WTC11 (cell line): ENCODE data around the gene NRBF2. TPM values are rescaled to one million over a fixed set of nuclear protein-coding genes. Genes with fewer than 3 reads are reported as not detected.
"Not testable (repeated sequence)": the region's sequence is repeated elsewhere in the genome, so short reads cannot be mapped to it uniquely, and the experiment has no call there.

Experiments used
- ATAC-seq: fragments of 200-7000 bp; cut with Tn5 transposase; 2 replicates; pipeline ENCODE4 v1.10.0; 2021; ENCODE audit warnings: mild to moderate bottlenecking, moderate library complexity
- CTCF ChIA-PET: fragments of 300-600 bp; sonication (Branson Sonifier 250); formaldehyde crosslinking; loops from one replicate; lab custom pipeline; 2021; ENCODE audit warnings: antibody characterized with exemption; lab: Charles Lee
- POLR2A ChIA-PET: fragments of 350-600 bp; sonication (Branson Sonifier 250); formaldehyde crosslinking; loops from one replicate; lab custom pipeline; 2021; ENCODE audit warnings: antibody characterized with exemption; lab: Charles Lee
- DNase-seq: peaks from one replicate; pipeline ENCODE4 v3.0.0; 2021; ENCODE audit warnings: low spot score
- H3K27ac Mint-ChIP-seq: 2 replicates; pipeline ENCODE4 v1.8.0; 2021; ENCODE audit warnings: mixed read lengths
- H3K27me3 Mint-ChIP-seq: 2 replicates; pipeline ENCODE4 v1.8.0; 2021; ENCODE audit warnings: low read depth, mild to moderate bottlenecking, moderate library complexity, mixed read lengths
- H3K36me3 Mint-ChIP-seq: 2 replicates; pipeline ENCODE4 v1.8.0; 2021; ENCODE audit warnings: mixed read lengths
- H3K4me1 Mint-ChIP-seq: 2 replicates; pipeline ENCODE4 v1.8.0; 2022; ENCODE audit warnings: mixed read lengths
- H3K4me3 Mint-ChIP-seq: 2 replicates; pipeline ENCODE4 v1.8.0; 2021; ENCODE audit warnings: mild to moderate bottlenecking, moderate library complexity, mixed read lengths
- H3K9me3 Mint-ChIP-seq: 2 replicates; pipeline ENCODE4 v1.8.0; 2021; ENCODE audit warnings: mixed read lengths
- CREM ChIP-seq: sonication (generic); formaldehyde crosslinking; IDR thresholded peaks from 2 replicates; pipeline ENCODE4 v1.8.1; 2022; ENCODE audit warnings: mild to moderate bottlenecking, missing genetic modification reagents, moderate library complexity
- CTCF ChIP-seq: fragments of 200-600 bp; IDR thresholded peaks from 2 replicates; pipeline ENCODE4 v1.8.0; 2022; ENCODE audit warnings: antibody characterized with exemption
- E2F1 ChIP-seq: sonication (generic); formaldehyde crosslinking; IDR thresholded peaks from 2 replicates; pipeline ENCODE4 v1.8.0; 2022; ENCODE audit warnings: mild to moderate bottlenecking, missing genetic modification reagents
- ELF4 ChIP-seq: sonication (generic); formaldehyde crosslinking; IDR thresholded peaks from 2 replicates; pipeline ENCODE4 v1.8.1; 2022; ENCODE audit warnings: low read depth, mild to moderate bottlenecking, moderate library complexity, missing genetic modification reagents
- ETV6 ChIP-seq: sonication (generic); formaldehyde crosslinking; IDR thresholded peaks from 2 replicates; pipeline ENCODE4 v1.8.1; 2022; ENCODE audit warnings: mild to moderate bottlenecking, missing genetic modification reagents
- KAT7 ChIP-seq: sonication (generic); formaldehyde crosslinking; IDR thresholded peaks from 2 replicates; pipeline ENCODE4 v1.8.1; 2023; ENCODE audit warnings: missing genetic modification reagents, mild to moderate bottlenecking, borderline replicate concordance
- NR2C2 ChIP-seq: sonication (generic); formaldehyde crosslinking; IDR thresholded peaks from 2 replicates; pipeline ENCODE4 v1.8.0; 2022; ENCODE audit warnings: mild to moderate bottlenecking, missing genetic modification reagents
- OVOL2 ChIP-seq: fragments of 250-450 bp; sonication (Bioruptor Pico); IDR thresholded peaks from 2 replicates; pipeline ENCODE4 v1.9.0; 2021; ENCODE audit warnings: mild to moderate bottlenecking, borderline replicate concordance
- SP1 ChIP-seq: sonication (generic); formaldehyde crosslinking; conservative IDR thresholded peaks from 2 replicates; pipeline ENCODE4 v1.8.1; 2022; ENCODE audit warnings: missing genetic modification reagents
- TP53 ChIP-seq: sonication (generic); formaldehyde crosslinking; IDR thresholded peaks from 2 replicates; pipeline ENCODE4 v1.8.1; 2023; ENCODE audit warnings: mild to moderate bottlenecking, missing genetic modification reagents
- USF2 ChIP-seq: sonication (generic); formaldehyde crosslinking; IDR thresholded peaks from 2 replicates; pipeline ENCODE4 v1.8.1; 2023; ENCODE audit warnings: mild to moderate bottlenecking, missing genetic modification reagents, moderate library complexity
- ZNF281 ChIP-seq: sonication (generic); formaldehyde crosslinking; IDR thresholded peaks from 2 replicates; pipeline ENCODE4 v1.8.0; 2023; ENCODE audit warnings: mild to moderate bottlenecking, missing genetic modification reagents
- ZNF396 ChIP-seq: fragments of 250-450 bp; sonication (Bioruptor Pico); IDR thresholded peaks from 2 replicates; pipeline ENCODE4 v1.8.0; 2021; ENCODE audit warnings: mild to moderate bottlenecking, moderate library complexity, borderline replicate concordance
- ZNF671 ChIP-seq: fragments of 250-450 bp; sonication (Bioruptor Pico); IDR thresholded peaks from 2 replicates; pipeline ENCODE4 v1.8.0; 2021; ENCODE audit warnings: mild to moderate bottlenecking
- total RNA-seq: library from RNA; stranded (reverse); gene quantifications from 3 replicates; pipeline ENCODE4 v1.2.3, GENCODE V29; 2021
- TF ChIP-seq, protein P1 (sequence below): sonication (generic); formaldehyde crosslinking; IDR thresholded peaks from 2 replicates; pipeline ENCODE4 v1.8.1; 2023; ENCODE audit warnings: mild to moderate bottlenecking, missing genetic modification reagents, borderline replicate concordance

NRBF2 gene
- total RNA-seq, 1 experiment from 2014 or later, result 25.9 TPM

DNA sequence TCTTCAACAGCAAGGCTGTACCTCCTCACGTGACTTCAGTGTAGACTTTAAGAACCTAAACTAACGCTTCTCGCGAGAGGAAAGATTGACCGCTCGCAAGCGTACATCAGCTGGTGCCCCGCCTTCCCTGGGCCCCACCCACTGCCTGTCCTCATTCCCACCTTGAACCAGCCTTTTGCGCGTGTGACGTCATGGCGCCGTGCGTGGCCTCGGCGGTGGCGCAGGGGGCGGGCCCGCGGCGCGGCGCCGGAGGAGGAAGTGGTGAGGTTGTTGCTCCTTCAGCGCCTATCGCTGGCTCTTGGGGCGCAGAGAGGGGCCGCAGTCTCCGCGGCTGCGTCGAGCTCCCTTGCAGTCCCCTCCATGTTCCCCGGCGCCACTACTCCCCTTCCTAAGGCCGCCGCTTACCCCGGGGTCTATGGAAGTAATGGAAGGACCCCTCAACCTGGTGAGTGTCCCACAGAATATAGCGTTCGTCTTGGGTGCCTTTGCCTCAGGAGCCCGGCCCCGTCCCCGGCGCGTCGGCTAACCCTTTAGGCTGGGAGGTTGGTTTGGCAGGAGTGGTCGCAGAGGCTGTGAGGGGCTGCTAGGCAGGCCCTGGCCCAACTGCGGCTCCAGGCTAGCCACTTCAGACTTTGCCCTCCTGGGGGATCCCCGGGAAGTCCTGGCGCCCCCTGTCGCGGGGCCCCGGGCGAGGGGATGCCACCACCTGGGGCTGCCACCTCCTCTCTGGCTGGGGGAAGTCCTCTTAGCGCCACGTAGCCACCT lies at the start of gene NRBF2 (continued):
- TF ChIP-seq, protein P1, sequence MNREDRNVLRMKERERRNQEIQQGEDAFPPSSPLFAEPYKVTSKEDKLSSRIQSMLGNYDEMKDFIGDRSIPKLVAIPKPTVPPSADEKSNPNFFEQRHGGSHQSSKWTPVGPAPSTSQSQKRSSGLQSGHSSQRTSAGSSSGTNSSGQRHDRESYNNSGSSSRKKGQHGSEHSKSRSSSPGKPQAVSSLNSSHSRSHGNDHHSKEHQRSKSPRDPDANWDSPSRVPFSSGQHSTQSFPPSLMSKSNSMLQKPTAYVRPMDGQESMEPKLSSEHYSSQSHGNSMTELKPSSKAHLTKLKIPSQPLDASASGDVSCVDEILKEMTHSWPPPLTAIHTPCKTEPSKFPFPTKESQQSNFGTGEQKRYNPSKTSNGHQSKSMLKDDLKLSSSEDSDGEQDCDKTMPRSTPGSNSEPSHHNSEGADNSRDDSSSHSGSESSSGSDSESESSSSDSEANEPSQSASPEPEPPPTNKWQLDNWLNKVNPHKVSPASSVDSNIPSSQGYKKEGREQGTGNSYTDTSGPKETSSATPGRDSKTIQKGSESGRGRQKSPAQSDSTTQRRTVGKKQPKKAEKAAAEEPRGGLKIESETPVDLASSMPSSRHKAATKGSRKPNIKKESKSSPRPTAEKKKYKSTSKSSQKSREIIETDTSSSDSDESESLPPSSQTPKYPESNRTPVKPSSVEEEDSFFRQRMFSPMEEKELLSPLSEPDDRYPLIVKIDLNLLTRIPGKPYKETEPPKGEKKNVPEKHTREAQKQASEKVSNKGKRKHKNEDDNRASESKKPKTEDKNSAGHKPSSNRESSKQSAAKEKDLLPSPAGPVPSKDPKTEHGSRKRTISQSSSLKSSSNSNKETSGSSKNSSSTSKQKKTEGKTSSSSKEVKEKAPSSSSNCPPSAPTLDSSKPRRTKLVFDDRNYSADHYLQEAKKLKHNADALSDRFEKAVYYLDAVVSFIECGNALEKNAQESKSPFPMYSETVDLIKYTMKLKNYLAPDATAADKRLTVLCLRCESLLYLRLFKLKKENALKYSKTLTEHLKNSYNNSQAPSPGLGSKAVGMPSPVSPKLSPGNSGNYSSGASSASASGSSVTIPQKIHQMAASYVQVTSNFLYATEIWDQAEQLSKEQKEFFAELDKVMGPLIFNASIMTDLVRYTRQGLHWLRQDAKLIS, result no peak
- TF ChIP-seq CREM (CRISPR knock-in tag) (peak; percentile 92), ZNF671 (CRISPR knock-in tag) (no peak), E2F1 (CRISPR knock-in tag) (no peak), ELF4 (CRISPR knock-in tag) (no peak), ZNF281 (CRISPR knock-in tag) (no peak), ZNF396 (no peak), TP53 (CRISPR knock-in tag) (no peak), OVOL2 (CRISPR knock-in tag) (no peak), KAT7 (CRISPR knock-in tag) (peak; percentile 61; the same call in 1 of the 2 replicates), USF2 (peak; percentile 97), NR2C2 (CRISPR knock-in tag) (no peak)

DNA sequence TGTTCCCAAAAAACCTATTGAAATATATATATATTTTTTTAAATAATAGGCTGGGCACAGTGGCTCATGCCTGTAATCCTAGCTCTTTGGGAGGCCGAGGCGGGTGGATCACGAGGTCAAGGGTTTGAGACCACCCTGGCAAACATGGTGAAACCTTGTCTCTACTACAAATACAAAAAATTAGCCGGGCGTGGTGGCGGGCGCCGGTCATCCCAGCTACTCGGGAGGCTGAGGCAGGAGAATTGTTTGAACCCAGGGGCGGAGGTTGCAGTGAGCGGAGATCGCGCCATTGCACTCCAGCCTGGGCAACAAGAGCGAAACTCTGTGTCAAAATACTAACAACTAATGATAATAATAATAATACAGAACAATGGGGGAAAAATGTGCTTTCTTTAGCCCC lies 49.7 kb upstream of the NRBF2 start:
- H3K9me3 Mint-ChIP-seq, H3K36me3 Mint-ChIP-seq, H3K4me1 Mint-ChIP-seq, DNase-seq, H3K27me3 Mint-ChIP-seq, H3K4me3 Mint-ChIP-seq, ATAC-seq, H3K27ac Mint-ChIP-seq: not testable (repeated sequence)
- POLR2A ChIA-PET, result interaction anchor here (0.6 to 1.1 kb wide), 2 partner anchors 11 to 47 kb away, joined by 3 read pairs; no protein-coding TSS in a partner anchor
- CTCF ChIA-PET, result interaction anchor here (0.6 to 2.9 kb wide), 24 partner anchors 8 to 634 kb away, joined by 3 to 31 read pairs (median 4); partner anchors contain the start of gene NRBF2

DNA sequence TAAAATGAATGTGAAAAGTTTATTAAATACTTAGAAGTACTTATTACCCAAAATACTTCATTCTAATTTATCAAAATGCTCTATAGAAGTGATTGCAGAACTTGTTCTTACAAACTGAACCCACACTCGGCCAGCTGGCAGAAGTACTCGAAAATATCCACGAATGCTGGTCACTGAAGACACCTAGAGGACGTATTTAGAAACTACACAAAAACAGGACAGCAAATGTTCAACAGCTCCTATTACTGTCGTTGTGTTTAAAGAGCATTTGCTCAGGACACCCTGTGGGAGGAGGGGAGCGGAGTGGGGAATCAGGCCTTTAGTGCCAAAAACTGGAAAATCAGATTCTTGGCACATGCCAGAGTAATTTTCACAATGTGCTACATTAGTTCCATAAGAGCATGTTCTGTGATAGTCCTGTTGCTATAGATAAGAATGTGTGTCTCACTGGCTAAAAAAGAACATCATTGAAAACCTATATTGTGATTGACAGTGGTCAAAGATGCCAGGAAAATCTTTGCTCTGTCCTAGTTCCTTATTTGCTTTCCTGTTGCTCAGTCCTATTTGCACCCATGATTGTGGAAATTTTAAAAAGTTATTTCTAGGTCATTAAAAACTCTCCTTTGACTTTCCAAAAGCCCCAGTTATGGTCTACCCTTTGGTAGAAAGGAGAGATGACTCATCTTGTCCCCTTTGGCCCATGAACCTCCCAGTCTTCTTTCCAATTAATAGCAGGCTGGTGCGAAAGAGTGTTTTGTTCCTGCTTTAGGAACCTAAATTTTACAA lies 49.0 kb upstream of the NRBF2 start:
- H3K27ac Mint-ChIP-seq, result no peak overlapping the region
- H3K9me3 Mint-ChIP-seq, result no peaks in the 10 kb centered on the region
- H3K27me3 Mint-ChIP-seq, result no peaks in the 10 kb centered on the region
- ChIA-PET POLR2A (interaction anchor here (0.6 to 1.1 kb wide), 2 partner anchors 12 to 223 kb away, joined by 3 read pairs; no protein-coding TSS in a partner anchor), CTCF (interaction anchor here (0.6 to 2.9 kb wide), 25 partner anchors 9 to 636 kb away, joined by 3 to 31 read pairs (median 4); partner anchors contain the start of gene NRBF2)
- ATAC-seq (peak; percentile 95), DNase-seq (peak; percentile 28)
- H3K36me3 Mint-ChIP-seq, result no peaks in the 10 kb centered on the region
- H3K4me1 Mint-ChIP-seq, result no peaks in the 10 kb centered on the region
- TF ChIP-seq CTCF (peak; percentile 50), ETV6 (CRISPR knock-in tag) (no peak), SP1 (no peak)
- no peak overlapping the region for H3K4me3 Mint-ChIP-seq
